T-helper 1 cell treated with Interleukin-12 subunit alpha and Interleukin-12 subunit beta and Interleukin-4 antibody, amounts not matched to agents 30 μg/mL and 1 μg/mL, for 36 hours (primary cell): Measurements from ENCODE around the gene PEDS1.
"Not testable (repeated sequence)": the region's sequence is repeated elsewhere in the genome, so short reads cannot be mapped to it uniquely, and the experiment has no call there.

Experiments
- H3K27ac Mint-ChIP-seq: one replicate; pipeline ENCODE4 v1.8.0; 2021; ENCODE audit warnings: mild to moderate bottlenecking, mixed read lengths
- H3K27me3 Mint-ChIP-seq: one replicate; pipeline ENCODE4 v1.8.0; 2021; ENCODE audit warnings: low read depth, mixed read lengths
- H3K36me3 Mint-ChIP-seq: one replicate; pipeline ENCODE4 v1.8.0; 2021; ENCODE audit warnings: low read depth, mixed read lengths
- H3K4me1 Mint-ChIP-seq: one replicate; pipeline ENCODE4 v1.8.0; 2021; ENCODE audit warnings: low read depth, mixed read lengths
- H3K4me3 Mint-ChIP-seq: one replicate; pipeline ENCODE4 v1.8.0; 2021; ENCODE audit warnings: mild to moderate bottlenecking, moderate library complexity, mixed read lengths
- H3K9me3 Mint-ChIP-seq: one replicate; pipeline ENCODE4 v1.8.0; 2021; ENCODE audit warnings: mixed read lengths

The PEDS1 gene

DNA sequence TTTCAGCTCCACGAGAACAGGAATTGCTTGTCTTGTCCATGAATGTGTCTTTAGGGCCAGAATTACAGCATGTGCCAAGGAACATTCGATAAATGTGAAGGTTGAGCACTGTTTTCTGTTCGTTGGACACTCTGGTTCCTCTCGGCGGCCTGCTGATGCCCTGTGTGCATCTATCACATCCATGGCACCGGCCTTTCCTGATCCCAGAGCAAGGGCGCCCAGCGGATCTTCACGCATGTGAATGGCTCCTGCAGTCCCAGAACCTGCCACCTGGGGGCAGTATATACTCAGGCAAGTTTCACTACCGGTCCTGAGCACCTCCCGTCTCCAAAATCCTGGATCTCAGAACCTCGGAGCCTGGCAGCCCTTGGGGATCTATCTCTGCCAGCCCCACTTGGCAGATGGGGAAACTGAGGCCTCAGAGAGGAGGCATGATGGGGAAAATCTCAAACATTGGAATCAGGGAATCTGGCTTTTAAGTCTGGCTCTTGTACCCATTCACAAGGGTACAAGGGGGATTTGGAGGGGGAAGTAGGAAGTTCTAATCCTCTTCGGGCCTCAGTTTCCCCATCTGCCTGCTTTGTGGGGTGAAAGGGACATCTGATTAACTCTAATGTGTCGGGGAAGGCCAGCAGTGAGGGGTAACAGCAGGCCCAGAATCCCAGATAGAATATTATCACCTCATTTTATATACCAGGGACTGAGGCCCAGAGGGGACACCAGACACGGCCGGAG, 32.8 kb upstream of the PEDS1 start:
- no peaks in the 10 kb centered on the region for H3K36me3 Mint-ChIP-seq
- H3K4me1 Mint-ChIP-seq = peaks cover 8% of the 10 kb centered on the region
- no peak overlapping the region for H3K4me3 Mint-ChIP-seq
- no peaks in the 10 kb centered on the region for H3K9me3 Mint-ChIP-seq
- no peak overlapping the region for H3K27ac Mint-ChIP-seq
- H3K27me3 Mint-ChIP-seq = peaks cover 27% of the 10 kb centered on the region

DNA sequence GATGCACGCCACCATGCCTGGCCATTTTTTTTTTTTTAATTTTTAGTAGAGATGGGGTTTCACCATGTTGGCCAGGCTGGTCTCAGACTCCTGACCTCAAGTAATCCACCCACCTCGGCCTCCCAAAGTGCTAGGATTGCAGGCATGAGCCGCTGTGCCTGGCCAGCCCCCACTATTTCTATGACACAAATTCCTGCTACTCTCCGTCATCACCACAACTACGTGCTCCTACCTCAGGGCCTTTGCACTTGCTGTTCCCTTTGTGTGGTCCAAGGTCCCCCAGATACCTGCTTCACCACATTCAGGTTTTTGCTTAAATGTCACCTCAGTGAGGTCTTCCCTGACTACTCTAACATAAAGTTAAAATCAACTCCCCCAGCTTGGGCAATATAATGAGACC, 31.9 kb upstream of the PEDS1 start:
- peaks cover 27% of the 10 kb centered on the region for H3K27me3 Mint-ChIP-seq
- H3K36me3 Mint-ChIP-seq = no peaks in the 10 kb centered on the region
- peaks cover 8% of the 10 kb centered on the region for H3K4me1 Mint-ChIP-seq
- H3K4me3 Mint-ChIP-seq = no peak overlapping the region
- no peaks in the 10 kb centered on the region for H3K9me3 Mint-ChIP-seq
- no peak overlapping the region for H3K27ac Mint-ChIP-seq

DNA sequence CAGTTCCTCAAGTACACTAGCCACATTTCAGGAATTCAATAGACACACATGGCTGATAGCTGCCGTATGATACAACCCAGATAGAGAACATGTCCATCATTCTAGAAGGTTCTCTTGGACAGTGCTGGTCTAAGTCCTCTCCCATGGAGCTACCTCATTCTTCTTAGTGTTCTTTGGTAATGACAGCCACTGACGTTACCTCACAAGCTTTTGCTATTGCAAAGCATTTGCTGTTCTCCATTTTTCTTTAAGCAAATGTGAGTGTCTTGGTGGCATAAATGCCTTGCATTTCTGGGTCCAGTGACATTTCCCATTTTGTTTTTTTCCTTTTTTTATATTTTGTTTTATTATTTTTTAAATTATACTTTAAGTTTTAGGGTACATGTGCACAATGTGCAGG, 28.8 kb upstream of the PEDS1 start:
- Mint-ChIP-seq H3K36me3 (no peaks in the 10 kb centered on the region), H3K27ac (no peak overlapping the region), H3K9me3 (no peaks in the 10 kb centered on the region), H3K4me3 (no peak overlapping the region), H3K4me1 (peaks cover 5% of the 10 kb centered on the region), H3K27me3 (peaks cover 33% of the 10 kb centered on the region)

DNA sequence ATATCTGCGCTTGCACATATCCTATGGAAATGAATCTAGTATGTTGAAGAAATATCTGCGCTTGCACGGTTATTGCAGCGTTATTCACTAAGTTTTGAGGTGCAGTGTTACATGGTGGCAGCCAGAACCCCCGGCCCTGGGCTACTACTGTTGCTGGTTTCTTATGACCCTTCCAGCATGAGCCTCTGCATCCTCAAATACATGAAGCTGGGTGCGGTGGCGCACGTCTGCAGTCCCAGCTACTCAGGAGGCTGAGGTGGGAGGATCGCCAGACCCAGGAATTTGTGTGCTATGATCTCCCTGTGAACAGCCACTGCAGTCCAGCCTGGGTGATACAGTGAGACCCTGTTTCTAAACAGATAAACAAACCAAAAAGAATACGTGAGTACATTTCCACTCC, 27.8 kb upstream of the PEDS1 start:
- peaks cover 32% of the 10 kb centered on the region for H3K27me3 Mint-ChIP-seq
- H3K36me3 Mint-ChIP-seq = no peaks in the 10 kb centered on the region
- peaks cover 4% of the 10 kb centered on the region for H3K4me1 Mint-ChIP-seq
- no peak overlapping the region for H3K27ac Mint-ChIP-seq
- no peak overlapping the region for H3K4me3 Mint-ChIP-seq
- H3K9me3 Mint-ChIP-seq = no peaks in the 10 kb centered on the region

DNA sequence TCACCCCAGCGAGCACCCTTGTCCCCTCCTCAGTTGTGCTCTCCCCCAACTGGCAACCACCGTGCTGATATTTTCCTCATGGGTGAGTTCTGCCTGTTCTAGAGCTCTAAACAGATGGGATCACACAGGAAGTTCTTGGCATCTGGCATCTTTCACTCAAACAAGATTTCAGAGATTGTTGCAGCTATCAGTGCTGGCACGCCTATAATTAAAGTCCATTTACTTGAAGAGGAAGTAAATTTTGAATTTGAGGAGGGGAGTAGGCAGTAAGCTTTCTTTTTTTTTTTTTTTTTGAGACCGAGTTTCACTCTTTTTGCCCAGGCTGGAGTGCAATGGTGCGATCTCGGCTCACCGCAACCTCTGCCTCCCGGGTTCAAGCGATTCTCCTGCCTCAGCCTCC, 25.1 kb upstream of the PEDS1 start:
- not testable (repeated sequence) for H3K27me3 Mint-ChIP-seq, H3K27ac Mint-ChIP-seq, H3K4me3 Mint-ChIP-seq, H3K36me3 Mint-ChIP-seq, H3K4me1 Mint-ChIP-seq, H3K9me3 Mint-ChIP-seq

DNA sequence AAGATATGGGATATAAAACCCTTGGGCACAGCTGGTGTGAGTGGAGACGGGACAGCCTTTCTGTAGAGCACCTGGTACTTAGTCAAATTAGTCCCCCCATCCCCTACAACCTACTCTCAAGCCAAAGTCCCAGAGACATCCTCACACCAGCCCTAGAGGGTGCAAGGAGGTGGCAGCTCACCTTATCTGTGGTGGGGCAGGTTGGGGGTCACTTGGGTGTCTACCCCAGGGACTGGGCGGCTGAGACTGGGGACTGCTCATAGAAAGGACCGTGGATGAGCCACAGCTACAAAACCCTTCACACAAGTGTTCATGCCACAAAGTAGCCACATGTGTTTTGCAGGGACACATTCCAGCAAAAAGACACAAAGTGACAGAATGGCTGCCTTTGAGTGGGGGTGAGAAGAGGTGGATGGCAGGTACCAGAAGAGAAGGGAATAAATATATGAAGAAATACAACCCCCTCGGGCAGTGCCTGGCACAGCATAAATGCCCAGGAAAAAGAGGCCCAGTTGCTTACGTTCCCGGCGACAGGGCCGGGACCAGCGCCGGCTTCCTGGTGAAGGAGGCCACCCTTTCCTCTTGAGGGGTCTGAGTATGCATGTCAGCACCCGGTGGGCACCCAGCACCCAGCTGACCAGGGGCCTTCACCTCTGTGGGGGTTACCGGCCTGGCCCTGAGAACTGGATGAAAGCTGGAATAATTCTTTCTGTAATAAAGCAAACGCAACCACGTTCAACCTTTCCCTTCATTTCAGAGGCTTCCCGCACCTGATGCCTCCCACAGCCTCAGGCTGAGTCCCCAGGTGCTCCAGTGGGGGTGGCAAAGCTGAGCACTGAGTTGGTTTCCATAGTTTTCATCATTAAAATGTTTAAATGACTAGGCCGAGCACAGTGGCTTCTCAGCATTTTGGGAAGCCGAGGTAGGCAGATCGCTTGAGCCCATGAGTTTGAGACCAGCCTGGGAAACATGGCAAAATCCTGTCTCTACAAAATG, 22.7 kb upstream of the PEDS1 start:
- Mint-ChIP-seq H3K4me3 (no peak overlapping the region), H3K9me3 (no peaks in the 10 kb centered on the region), H3K4me1 (peaks cover 1% of the 10 kb centered on the region)

DNA sequence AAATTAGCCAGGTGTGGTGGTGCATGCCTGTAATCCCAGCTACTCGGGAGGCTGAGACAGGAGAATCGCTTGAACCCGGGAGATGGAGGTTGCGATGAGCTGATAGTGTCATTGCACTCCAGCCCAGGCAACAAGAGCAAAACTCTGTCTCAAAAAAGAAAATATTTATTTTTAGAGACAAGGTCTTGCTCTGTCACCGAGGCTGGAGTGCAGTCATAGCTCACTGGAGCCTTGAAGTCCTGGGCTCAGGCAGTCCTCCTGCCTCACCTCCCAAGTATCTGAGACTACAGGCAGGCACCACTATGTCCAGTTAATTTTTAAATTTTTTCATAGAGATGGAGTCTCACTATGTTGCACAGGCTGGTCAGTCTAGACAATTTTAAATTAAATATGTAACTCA, 20.9 kb upstream of the PEDS1 start:
- peaks cover 12% of the 10 kb centered on the region for H3K27me3 Mint-ChIP-seq
- H3K36me3 Mint-ChIP-seq = no peaks in the 10 kb centered on the region
- no peak overlapping the region for H3K27ac Mint-ChIP-seq
- peaks cover 1% of the 10 kb centered on the region for H3K9me3 Mint-ChIP-seq
- no peak overlapping the region for H3K4me3 Mint-ChIP-seq
- H3K4me1 Mint-ChIP-seq = peaks cover 1% of the 10 kb centered on the region

More for the DNA sequence above, 22.7 kb upstream of the PEDS1 start:
- H3K27me3 Mint-ChIP-seq = peaks cover 11% of the 10 kb centered on the region
- H3K27ac Mint-ChIP-seq = no peak overlapping the region
- H3K36me3 Mint-ChIP-seq = no peaks in the 10 kb centered on the region

DNA sequence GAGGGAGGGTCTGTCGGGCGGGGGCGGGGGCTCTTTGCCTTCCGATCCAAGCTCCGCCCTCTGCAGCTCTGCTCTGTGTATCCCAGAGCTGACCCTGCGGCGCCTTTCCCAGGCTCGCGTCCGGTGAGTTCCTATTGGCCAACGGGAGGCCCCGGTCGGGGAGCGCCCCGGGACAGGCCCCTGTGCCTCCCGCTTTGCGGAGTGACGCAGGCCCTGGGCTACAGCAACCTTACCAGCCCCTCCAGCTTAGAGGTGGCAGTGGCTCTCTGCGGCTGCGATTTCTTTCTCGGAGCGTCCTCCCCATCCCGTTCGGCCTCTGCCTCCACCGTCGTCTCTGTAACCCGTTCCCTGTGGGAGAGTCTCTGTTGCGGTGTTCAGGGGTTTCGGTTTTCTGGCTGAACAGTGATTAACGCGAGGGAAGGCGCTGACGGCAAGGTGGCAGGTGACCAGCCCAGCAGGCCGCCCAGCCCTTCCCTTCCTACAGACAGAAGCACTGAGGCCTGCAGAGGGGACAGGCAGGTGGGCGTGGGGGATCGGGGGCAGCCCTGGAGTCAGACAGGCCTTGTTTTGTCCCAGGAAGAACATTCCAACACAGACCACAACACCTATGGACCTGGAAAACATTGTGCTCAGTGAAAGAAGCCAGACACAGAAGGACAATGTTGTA, 19.0 kb upstream of the PEDS1 start:
- H3K27me3 Mint-ChIP-seq = peaks cover 9% of the 10 kb centered on the region
- no peaks in the 10 kb centered on the region for H3K36me3 Mint-ChIP-seq
- H3K4me3 Mint-ChIP-seq = no peak overlapping the region
- peaks cover 2% of the 10 kb centered on the region for H3K4me1 Mint-ChIP-seq
- H3K27ac Mint-ChIP-seq = no peak overlapping the region
- peaks cover 4% of the 10 kb centered on the region for H3K9me3 Mint-ChIP-seq

DNA sequence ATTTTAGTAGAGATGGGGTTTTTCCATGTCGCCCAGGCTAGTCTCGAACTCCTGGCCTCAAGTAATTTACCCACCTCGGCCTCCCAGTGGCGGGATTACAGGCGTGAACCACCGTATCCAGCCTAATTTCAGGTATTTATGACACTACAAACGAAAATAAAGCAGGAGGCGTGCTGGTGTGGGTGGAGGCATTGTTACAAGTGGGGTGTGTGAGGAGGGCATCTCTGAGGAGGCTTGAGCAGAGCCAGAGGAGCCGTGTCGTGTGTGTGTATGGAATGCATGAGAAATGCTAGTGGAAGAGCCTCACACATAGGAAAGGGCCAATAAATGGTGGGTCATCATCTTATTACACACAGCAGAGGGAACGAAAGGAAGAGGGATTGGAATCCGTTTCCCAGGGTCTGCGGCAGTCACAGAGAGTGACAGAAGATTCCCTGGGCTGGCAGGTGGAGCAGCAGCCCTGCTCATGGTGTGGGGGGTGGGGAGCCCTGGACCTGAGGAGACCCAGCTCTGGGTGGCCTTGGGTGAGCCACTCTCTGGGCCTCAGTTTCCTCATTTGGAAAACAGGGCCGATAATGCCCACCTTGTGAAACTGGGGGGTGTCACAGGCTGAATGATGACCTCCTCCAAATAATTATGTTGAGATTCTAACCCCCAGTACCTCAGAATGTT, 17.2 kb upstream of the PEDS1 start:
- H3K4me1 Mint-ChIP-seq = peaks cover 10% of the 10 kb centered on the region
- no peak overlapping the region for H3K27ac Mint-ChIP-seq
- H3K9me3 Mint-ChIP-seq = peaks cover 4% of the 10 kb centered on the region
- H3K4me3 Mint-ChIP-seq = no peak overlapping the region
- no peaks in the 10 kb centered on the region for H3K36me3 Mint-ChIP-seq
- H3K27me3 Mint-ChIP-seq = peaks cover 9% of the 10 kb centered on the region

DNA sequence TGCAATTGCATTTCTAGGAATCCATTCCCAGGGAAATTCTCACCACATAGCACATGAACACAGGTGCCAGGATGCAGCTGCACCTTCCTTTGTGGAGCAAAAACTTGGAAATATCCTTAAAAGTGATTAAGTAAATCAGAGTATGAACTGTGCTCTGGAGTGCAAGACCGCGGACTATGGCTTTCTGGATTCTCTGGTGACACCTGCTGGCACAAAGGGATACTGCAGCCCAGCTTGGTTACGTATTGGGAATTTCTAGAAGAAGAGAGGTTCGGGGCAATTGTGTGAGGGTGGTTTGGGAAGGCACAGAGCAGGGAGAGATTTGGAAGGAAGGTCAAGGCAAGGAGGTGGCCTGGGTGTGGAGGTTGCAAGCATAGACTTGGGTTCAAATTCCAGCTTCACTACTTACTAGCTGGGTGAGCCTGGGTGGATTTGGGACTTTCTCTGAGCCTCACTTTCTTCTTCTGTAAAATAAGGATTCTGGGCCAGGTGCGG, 15.9 kb upstream of the PEDS1 start:
- H3K36me3 Mint-ChIP-seq = no peaks in the 10 kb centered on the region
- peaks cover 4% of the 10 kb centered on the region for H3K9me3 Mint-ChIP-seq
- H3K27ac Mint-ChIP-seq = no peak overlapping the region
- no peak overlapping the region for H3K4me3 Mint-ChIP-seq
- H3K27me3 Mint-ChIP-seq = peaks cover 9% of the 10 kb centered on the region
- peaks cover 14% of the 10 kb centered on the region for H3K4me1 Mint-ChIP-seq

DNA sequence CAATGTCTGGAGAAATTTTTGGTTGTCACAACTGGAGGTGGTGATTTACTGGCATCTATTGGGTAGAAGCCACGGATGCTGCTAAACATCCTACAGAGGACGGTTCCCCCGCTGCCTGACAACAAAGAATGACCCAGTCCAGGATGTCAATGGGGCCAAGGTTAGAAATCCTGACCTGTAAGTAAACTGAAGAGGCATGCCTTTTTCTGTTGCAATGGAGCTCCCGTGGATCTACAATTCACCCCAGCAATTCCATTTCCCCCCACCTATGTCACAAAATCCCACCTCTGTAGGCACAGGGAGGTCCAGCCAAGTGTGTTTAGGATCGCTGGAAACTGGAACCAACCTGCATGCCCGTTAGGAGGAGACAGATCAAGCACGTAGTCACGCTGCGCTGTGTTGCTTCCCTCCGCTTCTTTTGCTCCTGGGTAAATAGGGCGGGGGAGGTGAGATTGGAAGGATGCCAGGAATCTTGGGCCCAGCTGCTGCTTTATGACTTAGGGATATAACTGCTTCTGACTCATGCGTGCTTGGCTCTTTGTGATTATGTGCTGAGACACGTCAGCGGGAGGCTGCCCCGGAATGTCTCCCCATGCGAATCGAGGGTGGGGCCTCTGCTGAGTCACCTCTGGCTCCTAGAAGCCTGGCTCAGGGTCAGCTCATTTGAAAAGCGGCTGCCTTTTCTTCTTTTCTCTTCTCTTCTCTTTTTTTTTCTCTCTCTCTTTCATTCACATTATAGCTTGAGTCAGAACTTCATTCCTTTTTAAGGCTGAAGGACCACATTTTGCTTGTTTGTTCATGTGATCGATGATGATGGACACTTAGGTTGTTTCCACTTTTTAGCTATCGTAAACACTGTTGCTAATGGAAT, 12.4 kb upstream of the PEDS1 start:
- Mint-ChIP-seq H3K27me3 (peaks cover 4% of the 10 kb centered on the region), H3K27ac (peak overlapping the region; percentile 81), H3K9me3 (peaks cover 4% of the 10 kb centered on the region), H3K4me3 (peak overlapping the region; percentile 75), H3K4me1 (peaks cover 14% of the 10 kb centered on the region), H3K36me3 (no peaks in the 10 kb centered on the region)

DNA sequence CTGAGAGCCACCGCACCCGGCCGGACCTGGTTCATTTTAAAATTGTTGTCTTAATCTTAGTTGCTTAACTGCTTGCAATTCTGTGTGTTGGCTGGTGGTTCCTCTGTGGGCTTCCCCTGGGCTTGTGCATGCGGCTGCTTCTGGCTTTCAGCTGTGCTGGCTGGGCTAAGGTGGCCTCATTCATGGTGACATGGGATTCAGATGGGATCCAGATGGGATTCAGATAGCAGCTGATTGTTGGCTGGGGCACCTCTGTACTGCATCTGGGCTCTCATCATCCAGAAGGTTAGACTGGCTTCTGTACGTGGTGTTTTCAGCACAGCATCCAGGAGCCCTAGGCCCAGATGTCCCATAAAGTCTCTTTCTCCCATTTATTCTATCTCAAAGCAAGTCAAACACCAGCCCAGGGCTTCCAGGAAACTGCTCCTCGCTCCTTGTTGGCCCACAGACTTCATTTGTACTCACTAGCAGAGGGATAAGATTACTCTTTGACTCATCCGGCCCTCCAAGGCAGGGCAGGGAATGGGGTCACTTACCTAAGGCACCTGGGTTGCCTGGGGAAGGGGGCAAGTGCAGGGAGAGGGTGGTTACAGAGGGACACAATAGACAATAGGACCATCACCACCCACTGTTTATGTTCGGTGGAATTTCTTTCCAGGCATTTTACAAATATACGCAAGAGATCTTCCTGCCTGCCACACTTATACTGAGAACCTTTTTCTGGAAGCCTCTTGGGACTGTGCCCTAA, 10.2 kb upstream of the PEDS1 start:
- H3K4me1 Mint-ChIP-seq = peaks cover 12% of the 10 kb centered on the region
- H3K9me3 Mint-ChIP-seq = no peaks in the 10 kb centered on the region
- H3K36me3 Mint-ChIP-seq = no peaks in the 10 kb centered on the region
- peak overlapping the region; percentile 20 for H3K27ac Mint-ChIP-seq
- H3K27me3 Mint-ChIP-seq = no peaks in the 10 kb centered on the region
- H3K4me3 Mint-ChIP-seq = no peak overlapping the region

DNA sequence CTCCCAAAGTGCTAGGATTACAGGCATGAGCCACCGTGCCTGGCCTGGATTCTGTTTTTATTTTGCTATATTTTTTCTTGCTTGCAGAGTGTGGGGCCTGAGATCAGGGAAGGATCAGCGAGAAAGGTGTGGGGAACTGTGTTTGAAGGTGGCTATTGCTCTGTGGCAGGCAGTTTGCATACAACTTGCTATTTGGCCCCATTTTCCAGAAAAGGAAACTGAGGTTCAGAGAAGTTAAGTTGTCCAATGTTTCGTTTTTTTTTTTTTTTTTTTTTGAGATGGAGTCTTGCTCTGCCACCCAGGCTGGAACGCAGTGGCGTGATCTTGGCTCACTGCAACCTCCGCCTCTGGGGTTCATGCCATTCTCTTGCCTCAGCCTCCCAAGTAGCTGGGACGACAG, 8.0 kb upstream of the PEDS1 start:
- not testable (repeated sequence) for H3K27me3 Mint-ChIP-seq, H3K9me3 Mint-ChIP-seq, H3K36me3 Mint-ChIP-seq, H3K27ac Mint-ChIP-seq, H3K4me3 Mint-ChIP-seq
- H3K4me1 Mint-ChIP-seq = peaks cover 12% of the 10 kb centered on the region
